ENCODE measurements around the gene KRTAP4-3. TPM values are rescaled to one million over a fixed set of nuclear protein-coding genes. Genes with fewer than 3 reads are reported as not detected.
"Not testable (repeated sequence)": the region's sequence is repeated elsewhere in the genome, so short reads cannot be mapped to it uniquely, and the experiment has no call there.

The KRTAP4-3 gene
- total RNA-seq: not detected in 2 replicates

- H3K9me3 Mint-ChIP-seq: no peaks in the 10 kb centered on the region
- no peaks in the 10 kb centered on the region for H3K36me3 Mint-ChIP-seq (ENCODE audit: low read depth)
- H3K27ac Mint-ChIP-seq: no peak within 1 kb of the TSS
- peaks cover 10% of the 10 kb centered on the region for H3K27me3 Mint-ChIP-seq (ENCODE audit: low read depth)
- no peak within 1 kb of the TSS for H3K4me3 Mint-ChIP-seq (ENCODE audit: low read depth)
- intact Hi-C loops (cut with micrococcal nuclease): no loop called here
- H3K4me1 Mint-ChIP-seq (ENCODE audit: low read depth): no peaks in the 10 kb centered on the region
- DNase-seq (ENCODE audit: low spot score): no peak
Observed at GRCh38 chr17:41168121-41168520, at the start of gene KRTAP4-3. TSS of gene KRTAP4-3 (minus strand) at chr17:41168221. CDS start at chr17:41168172, 49 bp downstream.

- Mint-ChIP-seq H3K9me3 (no peaks in the 10 kb centered on the region), H3K4me1 (ENCODE audit: low read depth) (no peaks in the 10 kb centered on the region), H3K27ac (no peak overlapping the region), H3K36me3 (ENCODE audit: low read depth) (no peaks in the 10 kb centered on the region), H3K4me3 (ENCODE audit: low read depth) (no peak overlapping the region), H3K27me3 (ENCODE audit: low read depth) (peaks cover 2% of the 10 kb centered on the region)
- no peak for DNase-seq (ENCODE audit: low spot score)
- intact Hi-C loops (cut with micrococcal nuclease): no loop called here
Observed at GRCh38 chr17:41215681-41216080, 47.7 kb upstream of the KRTAP4-3 start.

- H3K27me3 Mint-ChIP-seq (ENCODE audit: low read depth): peaks cover 15% of the 10 kb centered on the region
- DNase-seq (ENCODE audit: low spot score): no peak
- no peaks in the 10 kb centered on the region for H3K36me3 Mint-ChIP-seq (ENCODE audit: low read depth)
- H3K9me3 Mint-ChIP-seq: no peaks in the 10 kb centered on the region
- intact Hi-C loops (cut with micrococcal nuclease): no loop called here
- H3K4me1 Mint-ChIP-seq (ENCODE audit: low read depth): no peaks in the 10 kb centered on the region
- H3K27ac Mint-ChIP-seq: no peak overlapping the region
- no peak overlapping the region for H3K4me3 Mint-ChIP-seq (ENCODE audit: low read depth)
Observed at GRCh38 chr17:41212524-41213169, 44.6 kb upstream of the KRTAP4-3 start.

- no peaks in the 10 kb centered on the region for H3K36me3 Mint-ChIP-seq (ENCODE audit: low read depth)
- intact Hi-C loops (cut with micrococcal nuclease): no loop called here
- H3K9me3 Mint-ChIP-seq: no peaks in the 10 kb centered on the region
- H3K27ac Mint-ChIP-seq: no peak overlapping the region
- peaks cover 15% of the 10 kb centered on the region for H3K27me3 Mint-ChIP-seq (ENCODE audit: low read depth)
- no peak for DNase-seq (ENCODE audit: low spot score)
- H3K4me3 Mint-ChIP-seq (ENCODE audit: low read depth): no peak overlapping the region
- H3K4me1 Mint-ChIP-seq (ENCODE audit: low read depth): no peaks in the 10 kb centered on the region
Observed at GRCh38 chr17:41211845-41212466, 43.9 kb upstream of the KRTAP4-3 start.

- Mint-ChIP-seq H3K9me3 (no peaks in the 10 kb centered on the region), H3K4me1 (ENCODE audit: low read depth) (no peaks in the 10 kb centered on the region), H3K4me3 (ENCODE audit: low read depth) (no peak overlapping the region), H3K27ac (no peak overlapping the region), H3K36me3 (ENCODE audit: low read depth) (no peaks in the 10 kb centered on the region), H3K27me3 (ENCODE audit: low read depth) (peaks cover 8% of the 10 kb centered on the region)
- DNase-seq (ENCODE audit: low spot score): no peak
- intact Hi-C loops (cut with micrococcal nuclease): no loop called here
Observed at GRCh38 chr17:41199421-41200078, 31.5 kb upstream of the KRTAP4-3 start.

- Mint-ChIP-seq H3K27me3 (ENCODE audit: low read depth) (peaks cover 8% of the 10 kb centered on the region), H3K4me3 (ENCODE audit: low read depth) (no peak overlapping the region), H3K4me1 (ENCODE audit: low read depth) (no peaks in the 10 kb centered on the region), H3K36me3 (ENCODE audit: low read depth) (no peaks in the 10 kb centered on the region), H3K27ac (no peak overlapping the region), H3K9me3 (no peaks in the 10 kb centered on the region)
- intact Hi-C loops (cut with micrococcal nuclease): no loop called here
- no peak for DNase-seq (ENCODE audit: low spot score)
Observed at GRCh38 chr17:41196068-41196467, 28.0 kb upstream of the KRTAP4-3 start.

- intact Hi-C loops (cut with micrococcal nuclease): no loop called here
- Mint-ChIP-seq H3K4me1 (ENCODE audit: low read depth) (no peaks in the 10 kb centered on the region), H3K27me3 (ENCODE audit: low read depth) (peaks cover 3% of the 10 kb centered on the region), H3K9me3 (no peaks in the 10 kb centered on the region), H3K36me3 (ENCODE audit: low read depth) (no peaks in the 10 kb centered on the region), H3K4me3 (ENCODE audit: low read depth) (no peak overlapping the region), H3K27ac (no peak overlapping the region)
- no peak for DNase-seq (ENCODE audit: low spot score)
Observed at GRCh38 chr17:41190328-41190727, 22.3 kb upstream of the KRTAP4-3 start.

- DNase-seq (ENCODE audit: low spot score); H3K9me3 Mint-ChIP-seq; H3K4me1 Mint-ChIP-seq (ENCODE audit: low read depth); H3K36me3 Mint-ChIP-seq (ENCODE audit: low read depth); H3K27me3 Mint-ChIP-seq (ENCODE audit: low read depth); H3K27ac Mint-ChIP-seq; H3K4me3 Mint-ChIP-seq (ENCODE audit: low read depth); intact Hi-C loops (cut with micrococcal nuclease): not testable (repeated sequence)
Observed at GRCh38 chr17:41189837-41190318, 21.9 kb upstream of the KRTAP4-3 start, which contains the start of gene KRTAP9-1. TSS of gene KRTAP9-1 (plus strand) at chr17:41189887. CDS start at chr17:41189887, 0 bp downstream.

- H3K36me3 Mint-ChIP-seq (ENCODE audit: low read depth): no peaks in the 10 kb centered on the region
- DNase-seq (ENCODE audit: low spot score): no peak
- intact Hi-C loops (cut with micrococcal nuclease): no loop called here
- H3K27me3 Mint-ChIP-seq (ENCODE audit: low read depth): peaks cover 6% of the 10 kb centered on the region
- H3K27ac Mint-ChIP-seq: no peak overlapping the region
- H3K4me3 Mint-ChIP-seq (ENCODE audit: low read depth): no peak overlapping the region
- no peaks in the 10 kb centered on the region for H3K9me3 Mint-ChIP-seq
- no peaks in the 10 kb centered on the region for H3K4me1 Mint-ChIP-seq (ENCODE audit: low read depth)
Observed at GRCh38 chr17:41186872-41187271, 18.9 kb upstream of the KRTAP4-3 start.

GRCh38 chr17:41185001-41185400, 17.0 kb upstream of the KRTAP4-3 start:
- Mint-ChIP-seq H3K4me1 (ENCODE audit: low read depth) (no peaks in the 10 kb centered on the region), H3K9me3 (no peaks in the 10 kb centered on the region), H3K27me3 (ENCODE audit: low read depth) (peaks cover 6% of the 10 kb centered on the region), H3K36me3 (ENCODE audit: low read depth) (no peaks in the 10 kb centered on the region), H3K4me3 (ENCODE audit: low read depth) (no peak overlapping the region), H3K27ac (no peak overlapping the region)
- DNase-seq (ENCODE audit: low spot score): no peak
- intact Hi-C loops (cut with micrococcal nuclease): no loop called here

- H3K4me3 Mint-ChIP-seq (ENCODE audit: low read depth): no peak within 1 kb of the TSS
- peaks cover 6% of the 10 kb centered on the region for H3K27me3 Mint-ChIP-seq (ENCODE audit: low read depth)
- DNase-seq (ENCODE audit: low spot score): no peak
- H3K27ac Mint-ChIP-seq: no peak within 1 kb of the TSS
- H3K9me3 Mint-ChIP-seq: no peaks in the 10 kb centered on the region
- H3K4me1 Mint-ChIP-seq (ENCODE audit: low read depth): no peaks in the 10 kb centered on the region
- intact Hi-C loops (cut with micrococcal nuclease): no loop called here
- H3K36me3 Mint-ChIP-seq (ENCODE audit: low read depth): no peaks in the 10 kb centered on the region
Observed at GRCh38 chr17:41184480-41184961, 16.5 kb upstream of the KRTAP4-3 start, which contains the start of gene KRTAP4-1. TSS of gene KRTAP4-1 (minus strand) at chr17:41184911. CDS start at chr17:41184854, 57 bp downstream.

GRCh38 chr17:41178843-41179616, 11.0 kb upstream of the KRTAP4-3 start:
- Mint-ChIP-seq H3K4me3 (ENCODE audit: low read depth) (no peak overlapping the region), H3K27me3 (ENCODE audit: low read depth) (peaks cover 6% of the 10 kb centered on the region), H3K27ac (no peak overlapping the region), H3K4me1 (ENCODE audit: low read depth) (no peaks in the 10 kb centered on the region), H3K9me3 (no peaks in the 10 kb centered on the region), H3K36me3 (ENCODE audit: low read depth) (no peaks in the 10 kb centered on the region)
- no peak for DNase-seq (ENCODE audit: low spot score)
- intact Hi-C loops (cut with micrococcal nuclease): no loop called here
